PC-3 (cell line): ENCODE data around the gene BCAR3.

Experiments
- EZH2phosphoT487 ChIP-seq: fragments of 300-600 bp; sonication (generic); IDR thresholded peaks from 2 replicates; pipeline ENCODE4 v1.6.1; 2018; ENCODE audit warnings: mild to moderate bottlenecking, antibody characterized with exemption, low read length, borderline replicate concordance
- TF ChIP-seq, protein P1 (sequence below): fragments of 300-600 bp; sonication (generic); conservative IDR thresholded peaks from 2 replicates; pipeline ENCODE4 v1.5.1; 2017; ENCODE audit warnings: antibody characterized with exemption, low read depth, mild to moderate bottlenecking, low read length

DNA sequence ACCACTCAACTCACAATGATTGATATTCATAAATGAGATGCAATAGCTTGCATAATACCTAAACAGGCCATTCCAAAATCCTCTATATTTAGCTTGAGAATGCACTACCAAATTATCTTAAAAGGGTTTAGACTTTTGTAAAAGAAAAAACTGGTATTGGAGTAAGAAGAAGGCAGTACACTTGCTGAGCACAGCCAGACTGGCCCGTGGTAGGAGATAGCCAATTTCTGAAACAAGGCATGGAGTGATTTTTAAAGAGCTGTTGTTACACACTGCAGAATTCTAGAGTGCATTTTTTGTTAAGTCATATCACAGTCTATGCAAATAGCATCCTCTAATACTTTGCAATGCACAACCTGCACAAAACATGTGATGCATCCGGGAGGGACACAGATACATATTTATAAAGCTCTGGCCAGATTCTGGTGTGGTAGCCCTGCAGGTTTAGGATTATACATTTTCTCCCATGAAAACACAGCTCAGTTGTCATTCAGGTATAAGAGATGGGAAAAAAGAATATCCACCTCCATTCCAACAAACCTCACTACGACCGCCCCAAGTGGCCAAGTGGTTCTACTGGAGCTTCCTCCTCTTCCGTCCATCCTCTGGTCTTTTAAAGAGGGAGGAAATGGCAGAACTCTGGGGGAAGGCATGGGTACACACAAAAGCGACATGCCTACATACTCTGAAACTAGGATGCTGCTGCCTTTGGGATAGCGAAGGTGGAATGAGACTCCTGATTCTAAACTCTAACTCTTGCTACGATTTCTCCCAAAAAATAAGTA is 40.8 kb downstream of the BCAR3 start:
- TF ChIP-seq, protein P1, sequence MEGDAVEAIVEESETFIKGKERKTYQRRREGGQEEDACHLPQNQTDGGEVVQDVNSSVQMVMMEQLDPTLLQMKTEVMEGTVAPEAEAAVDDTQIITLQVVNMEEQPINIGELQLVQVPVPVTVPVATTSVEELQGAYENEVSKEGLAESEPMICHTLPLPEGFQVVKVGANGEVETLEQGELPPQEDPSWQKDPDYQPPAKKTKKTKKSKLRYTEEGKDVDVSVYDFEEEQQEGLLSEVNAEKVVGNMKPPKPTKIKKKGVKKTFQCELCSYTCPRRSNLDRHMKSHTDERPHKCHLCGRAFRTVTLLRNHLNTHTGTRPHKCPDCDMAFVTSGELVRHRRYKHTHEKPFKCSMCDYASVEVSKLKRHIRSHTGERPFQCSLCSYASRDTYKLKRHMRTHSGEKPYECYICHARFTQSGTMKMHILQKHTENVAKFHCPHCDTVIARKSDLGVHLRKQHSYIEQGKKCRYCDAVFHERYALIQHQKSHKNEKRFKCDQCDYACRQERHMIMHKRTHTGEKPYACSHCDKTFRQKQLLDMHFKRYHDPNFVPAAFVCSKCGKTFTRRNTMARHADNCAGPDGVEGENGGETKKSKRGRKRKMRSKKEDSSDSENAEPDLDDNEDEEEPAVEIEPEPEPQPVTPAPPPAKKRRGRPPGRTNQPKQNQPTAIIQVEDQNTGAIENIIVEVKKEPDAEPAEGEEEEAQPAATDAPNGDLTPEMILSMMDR = no peak
- no peak for TF ChIP-seq EZH2phosphoT487
